ENCODE measurements around the gene CHMP4B. TPM values are rescaled to one million over a fixed set of nuclear protein-coding genes. Genes with fewer than 3 reads are reported as not detected.

Gene CHMP4B
- total and polyA plus RNA-seq, 4 donors: 2.7 to 37.2 (median 17.2) TPM

DNA sequence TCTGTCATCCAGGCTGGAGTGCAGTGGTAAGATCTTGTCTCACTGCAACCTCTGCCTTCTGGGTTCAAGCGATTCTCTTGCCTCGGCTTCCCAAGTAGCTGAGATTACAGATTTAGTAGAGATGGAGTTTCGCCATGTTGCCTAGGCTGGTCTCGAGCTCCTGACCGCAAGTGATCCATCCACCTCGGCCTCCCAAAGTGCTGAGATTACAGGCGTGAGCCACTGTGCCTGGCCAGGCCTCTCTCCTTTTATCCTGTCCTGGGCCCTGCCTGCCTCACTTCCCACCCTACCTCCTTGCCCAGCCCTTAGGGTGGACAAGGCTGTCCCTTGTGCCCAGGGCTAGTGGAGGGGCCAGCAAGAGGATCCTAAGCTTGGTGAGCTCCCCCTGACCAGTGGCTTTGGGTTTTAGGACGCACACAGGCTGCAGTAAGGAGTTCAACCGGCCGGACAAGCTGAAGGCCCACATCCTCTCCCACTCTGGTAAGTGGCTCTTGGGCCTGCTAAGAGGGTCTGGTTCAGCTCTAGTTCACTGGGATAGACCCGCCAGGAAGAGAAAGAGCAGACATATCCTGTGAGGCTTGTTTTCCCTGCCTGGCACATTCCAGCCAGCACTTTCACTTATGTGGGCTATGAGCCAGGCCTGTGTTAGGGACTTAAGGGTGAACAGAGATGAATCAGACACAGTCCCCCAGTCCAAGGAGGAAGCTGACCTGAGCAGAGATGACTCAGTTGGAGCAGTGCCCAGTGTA is 21.9 kb upstream of the CHMP4B start:
- H3K4me1 ChIP-seq (ENCODE audit: control insufficient read depth in 4 of 4, insufficient read depth in 4 of 4, low read length in 3 of 4): no peaks in the 10 kb centered on the region
- no peak overlapping the region for H3K9ac ChIP-seq (ENCODE audit: low read depth in 1 of 2, low read length in 2 of 2)
- no peak overlapping the region for H3K27ac ChIP-seq (ENCODE audit: low read depth in 1 of 2, low read length in 2 of 2)
- no peaks in the 10 kb centered on the region for H3K36me3 ChIP-seq (ENCODE audit: control insufficient read depth in 4 of 4, insufficient read depth in 3 of 4, low read depth in 1 of 4, low read length in 3 of 4)
- no peak for TF ChIP-seq HNF4G (IDR thresholded peaks at IDR 0.05)
- TF ChIP-seq YY1 (IDR thresholded peaks at IDR 0.05): no peak
- no peak for TF ChIP-seq FOXA1 (IDR thresholded peaks at IDR 0.05)
- no peak for TF ChIP-seq FOXA2 (IDR thresholded peaks at IDR 0.05)
- TF ChIP-seq, protein P1, sequence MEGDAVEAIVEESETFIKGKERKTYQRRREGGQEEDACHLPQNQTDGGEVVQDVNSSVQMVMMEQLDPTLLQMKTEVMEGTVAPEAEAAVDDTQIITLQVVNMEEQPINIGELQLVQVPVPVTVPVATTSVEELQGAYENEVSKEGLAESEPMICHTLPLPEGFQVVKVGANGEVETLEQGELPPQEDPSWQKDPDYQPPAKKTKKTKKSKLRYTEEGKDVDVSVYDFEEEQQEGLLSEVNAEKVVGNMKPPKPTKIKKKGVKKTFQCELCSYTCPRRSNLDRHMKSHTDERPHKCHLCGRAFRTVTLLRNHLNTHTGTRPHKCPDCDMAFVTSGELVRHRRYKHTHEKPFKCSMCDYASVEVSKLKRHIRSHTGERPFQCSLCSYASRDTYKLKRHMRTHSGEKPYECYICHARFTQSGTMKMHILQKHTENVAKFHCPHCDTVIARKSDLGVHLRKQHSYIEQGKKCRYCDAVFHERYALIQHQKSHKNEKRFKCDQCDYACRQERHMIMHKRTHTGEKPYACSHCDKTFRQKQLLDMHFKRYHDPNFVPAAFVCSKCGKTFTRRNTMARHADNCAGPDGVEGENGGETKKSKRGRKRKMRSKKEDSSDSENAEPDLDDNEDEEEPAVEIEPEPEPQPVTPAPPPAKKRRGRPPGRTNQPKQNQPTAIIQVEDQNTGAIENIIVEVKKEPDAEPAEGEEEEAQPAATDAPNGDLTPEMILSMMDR (IDR thresholded peaks at IDR 0.05; ENCODE audit: low read depth, low read length, missing input control): no peak
- no peak for TF ChIP-seq GABPA (IDR thresholded peaks at IDR 0.05 in 1 of 2, conservative IDR thresholded peaks at IDR 0.05 in 1 of 2)
- TF ChIP-seq, protein P2, sequence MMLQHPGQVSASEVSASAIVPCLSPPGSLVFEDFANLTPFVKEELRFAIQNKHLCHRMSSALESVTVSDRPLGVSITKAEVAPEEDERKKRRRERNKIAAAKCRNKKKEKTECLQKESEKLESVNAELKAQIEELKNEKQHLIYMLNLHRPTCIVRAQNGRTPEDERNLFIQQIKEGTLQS (IDR thresholded peaks at IDR 0.05): no peak
- peak; percentile 12 for TF ChIP-seq SP1 (IDR thresholded peaks at IDR 0.05)
- TF ChIP-seq NR2F2 (IDR thresholded peaks at IDR 0.05): peak; percentile 56
- no peak for TF ChIP-seq TAF1 (conservative IDR thresholded peaks at IDR 0.05)
- TF ChIP-seq HNF4A (conservative IDR thresholded peaks at IDR 0.05): no peak
- no peak for TF ChIP-seq EGR1 (IDR thresholded peaks at IDR 0.05; ENCODE audit: low read depth in 2 of 2)
- TF ChIP-seq, protein P3, sequence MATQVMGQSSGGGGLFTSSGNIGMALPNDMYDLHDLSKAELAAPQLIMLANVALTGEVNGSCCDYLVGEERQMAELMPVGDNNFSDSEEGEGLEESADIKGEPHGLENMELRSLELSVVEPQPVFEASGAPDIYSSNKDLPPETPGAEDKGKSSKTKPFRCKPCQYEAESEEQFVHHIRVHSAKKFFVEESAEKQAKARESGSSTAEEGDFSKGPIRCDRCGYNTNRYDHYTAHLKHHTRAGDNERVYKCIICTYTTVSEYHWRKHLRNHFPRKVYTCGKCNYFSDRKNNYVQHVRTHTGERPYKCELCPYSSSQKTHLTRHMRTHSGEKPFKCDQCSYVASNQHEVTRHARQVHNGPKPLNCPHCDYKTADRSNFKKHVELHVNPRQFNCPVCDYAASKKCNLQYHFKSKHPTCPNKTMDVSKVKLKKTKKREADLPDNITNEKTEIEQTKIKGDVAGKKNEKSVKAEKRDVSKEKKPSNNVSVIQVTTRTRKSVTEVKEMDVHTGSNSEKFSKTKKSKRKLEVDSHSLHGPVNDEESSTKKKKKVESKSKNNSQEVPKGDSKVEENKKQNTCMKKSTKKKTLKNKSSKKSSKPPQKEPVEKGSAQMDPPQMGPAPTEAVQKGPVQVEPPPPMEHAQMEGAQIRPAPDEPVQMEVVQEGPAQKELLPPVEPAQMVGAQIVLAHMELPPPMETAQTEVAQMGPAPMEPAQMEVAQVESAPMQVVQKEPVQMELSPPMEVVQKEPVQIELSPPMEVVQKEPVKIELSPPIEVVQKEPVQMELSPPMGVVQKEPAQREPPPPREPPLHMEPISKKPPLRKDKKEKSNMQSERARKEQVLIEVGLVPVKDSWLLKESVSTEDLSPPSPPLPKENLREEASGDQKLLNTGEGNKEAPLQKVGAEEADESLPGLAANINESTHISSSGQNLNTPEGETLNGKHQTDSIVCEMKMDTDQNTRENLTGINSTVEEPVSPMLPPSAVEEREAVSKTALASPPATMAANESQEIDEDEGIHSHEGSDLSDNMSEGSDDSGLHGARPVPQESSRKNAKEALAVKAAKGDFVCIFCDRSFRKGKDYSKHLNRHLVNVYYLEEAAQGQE (IDR thresholded peaks at IDR 0.05): no peak
- peak in 1 of 2 donors; percentile 5 for TF ChIP-seq RAD21 (IDR thresholded peaks at IDR 0.05)
- TF ChIP-seq RXRA (IDR thresholded peaks at IDR 0.05): peak in 1 of 2 donors; percentile 14
- TF ChIP-seq, protein P4, sequence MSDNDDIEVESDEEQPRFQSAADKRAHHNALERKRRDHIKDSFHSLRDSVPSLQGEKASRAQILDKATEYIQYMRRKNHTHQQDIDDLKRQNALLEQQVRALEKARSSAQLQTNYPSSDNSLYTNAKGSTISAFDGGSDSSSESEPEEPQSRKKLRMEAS (IDR thresholded peaks at IDR 0.05): no peak
- no peak for TF ChIP-seq JUND (IDR thresholded peaks at IDR 0.05)
- no peak overlapping the region for H3K4me3 ChIP-seq (ENCODE audit: low read depth in 1 of 3, low read length in 3 of 3)
- DNase-seq (ENCODE audit: low spot score): no peak
- no peaks in the 10 kb centered on the region for H3K9me3 ChIP-seq (ENCODE audit: control insufficient read depth in 4 of 4, low read length in 3 of 4)
- WGBS: 88% methylated on average over 11 of the region's 11 CpGs
- no peaks in the 10 kb centered on the region for H3K27me3 ChIP-seq (ENCODE audit: control insufficient read depth in 4 of 4, insufficient read depth in 4 of 4, low read length in 3 of 4)

DNA sequence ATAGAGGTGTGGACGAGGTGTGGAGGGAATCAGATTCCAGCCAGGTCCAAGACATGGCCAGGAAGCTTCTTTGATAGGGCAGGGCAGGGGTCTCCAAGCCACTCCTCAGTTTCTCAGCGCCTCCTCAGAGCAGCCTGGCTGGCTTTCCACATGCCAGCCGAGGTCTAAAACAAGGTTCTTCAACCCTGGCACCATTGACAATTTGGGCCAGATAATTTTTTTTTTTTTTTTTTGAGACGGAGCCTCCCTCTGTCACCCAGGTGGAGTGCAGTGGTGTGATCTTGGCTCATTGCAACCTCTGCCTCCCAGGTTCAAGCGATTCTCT is 21.3 kb upstream of the CHMP4B start:
- H3K9ac ChIP-seq (ENCODE audit: low read depth in 1 of 2, low read length in 2 of 2): no peak overlapping the region
- H3K27me3 ChIP-seq (ENCODE audit: control insufficient read depth in 4 of 4, insufficient read depth in 4 of 4, low read length in 3 of 4): no peaks in the 10 kb centered on the region
- no peak overlapping the region for H3K27ac ChIP-seq (ENCODE audit: low read depth in 1 of 2, low read length in 2 of 2)
- H3K4me3 ChIP-seq (ENCODE audit: low read depth in 1 of 3, low read length in 3 of 3): no peak overlapping the region
- DNase-seq (ENCODE audit: low spot score): no peak
- 83% methylated on average over 5 of the region's 5 CpGs for WGBS
- no peaks in the 10 kb centered on the region for H3K9me3 ChIP-seq (ENCODE audit: control insufficient read depth in 4 of 4, low read length in 3 of 4)
- no peak for TF ChIP-seq FOXA1 (IDR thresholded peaks at IDR 0.05)
- no peak for TF ChIP-seq RXRA (IDR thresholded peaks at IDR 0.05)
- no peak for TF ChIP-seq EGR1 (IDR thresholded peaks at IDR 0.05; ENCODE audit: low read depth in 2 of 2)
- H3K36me3 ChIP-seq (ENCODE audit: control insufficient read depth in 4 of 4, insufficient read depth in 3 of 4, low read depth in 1 of 4, low read length in 3 of 4): no peaks in the 10 kb centered on the region
- H3K4me1 ChIP-seq (ENCODE audit: control insufficient read depth in 4 of 4, insufficient read depth in 4 of 4, low read length in 3 of 4): no peaks in the 10 kb centered on the region

Measured in liver (tissue), 9 donors.